ENCODE data around the gene XYLT1. TPM values are rescaled to one million over a fixed set of nuclear protein-coding genes. Genes with fewer than 3 reads are reported as not detected.

XYLT1 gene
- total and polyA plus RNA-seq, 10 of the 15 experiments (the other 5 are each of a cell fraction or from before 2014, with no cell fraction given): 0.88 to 14.8 (median 5.8) TPM

GRCh38 chr16:17369421-17370222 lies 101.1 kb downstream of the XYLT1 start (continued):
- 0 out of 2 replicates have a peak, but pooled peaks have one; percentile 17 for TF ChIP-seq YY1 (IDR thresholded peaks at IDR 0.05; ENCODE audit: low read depth, low read length)
- TF ChIP-seq GATAD2B (conservative IDR thresholded peaks at IDR 0.05; ENCODE audit: low read depth): 0 out of 2 replicates have a peak, but pooled peaks have one; percentile 22
- TF ChIP-seq FOS (IDR thresholded peaks at IDR 0.05; ENCODE audit: borderline replicate concordance, extremely low read depth, insufficient read length): no peak
- no peak for TF ChIP-seq ZBTB4 (CRISPR knock-in tag; IDR thresholded peaks at IDR 0.05)
- peak in 1 of 2 experiments; percentile 49; a peak in 1 of 4 replicates for TF ChIP-seq EP300 (IDR thresholded peaks at IDR 0.05; ENCODE audit: borderline replicate concordance in 1 of 2, control insufficient read depth in 1 of 2, low read depth in 2 of 2, low read length in 2 of 2)
- no peak for TF ChIP-seq WRNIP1 (IDR thresholded peaks at IDR 0.05; ENCODE audit: borderline replicate concordance, low read depth, low read length)
- no peak for TF ChIP-seq BCL3 (IDR thresholded peaks at IDR 0.05; ENCODE audit: borderline replicate concordance, insufficient read depth, low read depth, low read length, poor library complexity, severe bottlenecking)
- TF ChIP-seq CREM (IDR thresholded peaks at IDR 0.05; ENCODE audit: low read depth): no peak
- no peak for TF ChIP-seq BACH1 (IDR thresholded peaks at IDR 0.05; ENCODE audit: borderline replicate concordance)
- TF ChIP-seq BCL11A (IDR thresholded peaks at IDR 0.05; ENCODE audit: low read depth, low read length): no peak
- no peak for TF ChIP-seq RAD51 (IDR thresholded peaks at IDR 0.05)
- TF ChIP-seq USF1 (IDR thresholded peaks at IDR 0.05; ENCODE audit: borderline replicate concordance, extremely low read length, insufficient read depth, low read depth, low read length): no peak
- TF ChIP-seq PAX8 (IDR thresholded peaks at IDR 0.05): no peak
- TF ChIP-seq ZNF687 (IDR thresholded peaks at IDR 0.05): peak; percentile 82
- TF ChIP-seq BCLAF1 (IDR thresholded peaks at IDR 0.05): no peak

Data from GM12878 (cell line).